ENCODE measurements around the gene SCN4A. TPM values are rescaled to one million over a fixed set of nuclear protein-coding genes. Genes with fewer than 3 reads are reported as not detected.

The SCN4A gene
- total RNA-seq, 1 experiment from 2014 or later, result 0.03 TPM

DNA sequence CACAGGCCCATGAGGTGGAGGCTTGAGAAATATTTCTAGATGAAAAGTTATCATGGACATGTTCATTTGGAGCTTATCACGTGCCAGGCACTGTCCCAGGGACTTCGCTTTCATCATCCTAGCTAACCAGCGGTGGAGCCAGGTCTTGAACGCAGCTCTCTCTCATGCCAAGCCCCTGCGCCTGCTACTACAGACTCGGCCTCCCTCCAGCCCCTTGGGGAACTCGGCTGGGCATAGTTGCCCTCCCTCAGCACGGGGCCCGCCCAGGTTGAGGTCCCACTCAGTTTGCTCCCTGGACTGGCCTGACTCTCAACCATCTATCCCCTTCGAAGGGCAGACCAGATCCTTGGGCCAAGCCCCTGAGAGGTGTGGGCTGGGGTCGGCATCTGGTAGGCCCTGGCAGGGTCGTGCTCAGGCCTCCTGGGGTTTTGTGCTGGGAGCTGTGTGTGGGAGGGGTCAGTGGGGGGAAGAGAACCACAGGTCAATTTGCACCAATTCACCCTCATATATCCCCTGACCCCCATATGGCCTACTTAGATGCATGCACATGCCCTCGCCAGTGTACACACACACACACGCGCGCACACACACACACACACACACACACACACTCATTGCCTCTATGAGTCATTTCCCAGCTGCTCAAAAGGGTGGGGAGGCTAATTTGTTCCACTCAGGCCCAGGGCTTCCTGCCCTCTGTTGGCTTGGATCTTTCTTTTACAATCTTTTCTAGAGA is 12.1 kb upstream of the SCN4A start:
- Histone ChIP-seq H3K27ac (ENCODE audit: low read length) (no peak overlapping the region), H3K27me3 (ENCODE audit: control insufficient read depth, insufficient read depth, low read length) (no peaks in the 10 kb centered on the region), H3K36me3 (ENCODE audit: control insufficient read depth, insufficient read depth, low read length) (no peaks in the 10 kb centered on the region), H3K9me3 (ENCODE audit: control insufficient read depth, insufficient read depth, low read depth, low read length) (no peaks in the 10 kb centered on the region), H3K4me3 (ENCODE audit: low read depth in 2 of 2, low read length in 2 of 2) (no peak overlapping the region), H3K4me1 (ENCODE audit: control insufficient read depth, insufficient read depth, low read length) (no peaks in the 10 kb centered on the region)
- intact Hi-C loops (cut with micrococcal nuclease; ENCODE audit: unreplicated experiment) (no loop called here), in situ Hi-C loops (cut with HindIII; ENCODE audit: low pct_unique_long_range_greater_than_20kb, low sequenced_read_pairs) (no loop called here)
- no TSS peak for BruUV-seq (replicated peaks)
- DNase-seq (ENCODE audit: low read depth, low spot score) (no peak), ATAC-seq (no peak)
- TF ChIP-seq POLR2AphosphoS5 (IDR thresholded peaks at IDR 0.05; ENCODE audit: low read depth, low read length) (no peak), TCF7L2 (IDR thresholded peaks at IDR 0.05; ENCODE audit: low read depth, low read length) (no peak), SIN3A (IDR thresholded peaks at IDR 0.05; ENCODE audit: borderline replicate concordance, insufficient read depth, low read depth, low read length) (no peak), REST (IDR thresholded peaks at IDR 0.05; ENCODE audit: insufficient read depth in 1 of 2, low read depth in 2 of 2, low read length in 1 of 2) (no peak)
- TF ChIP-seq, protein P1, sequence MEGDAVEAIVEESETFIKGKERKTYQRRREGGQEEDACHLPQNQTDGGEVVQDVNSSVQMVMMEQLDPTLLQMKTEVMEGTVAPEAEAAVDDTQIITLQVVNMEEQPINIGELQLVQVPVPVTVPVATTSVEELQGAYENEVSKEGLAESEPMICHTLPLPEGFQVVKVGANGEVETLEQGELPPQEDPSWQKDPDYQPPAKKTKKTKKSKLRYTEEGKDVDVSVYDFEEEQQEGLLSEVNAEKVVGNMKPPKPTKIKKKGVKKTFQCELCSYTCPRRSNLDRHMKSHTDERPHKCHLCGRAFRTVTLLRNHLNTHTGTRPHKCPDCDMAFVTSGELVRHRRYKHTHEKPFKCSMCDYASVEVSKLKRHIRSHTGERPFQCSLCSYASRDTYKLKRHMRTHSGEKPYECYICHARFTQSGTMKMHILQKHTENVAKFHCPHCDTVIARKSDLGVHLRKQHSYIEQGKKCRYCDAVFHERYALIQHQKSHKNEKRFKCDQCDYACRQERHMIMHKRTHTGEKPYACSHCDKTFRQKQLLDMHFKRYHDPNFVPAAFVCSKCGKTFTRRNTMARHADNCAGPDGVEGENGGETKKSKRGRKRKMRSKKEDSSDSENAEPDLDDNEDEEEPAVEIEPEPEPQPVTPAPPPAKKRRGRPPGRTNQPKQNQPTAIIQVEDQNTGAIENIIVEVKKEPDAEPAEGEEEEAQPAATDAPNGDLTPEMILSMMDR (IDR thresholded peaks at IDR 0.05), result no peak
- CTCF ChIA-PET, result interaction anchor here (0.6 kb wide), 1 partner anchor 121 kb away, joined by 6 read pairs; no protein-coding TSS in a partner anchor
- POLR2A ChIA-PET, result no interaction called here

GRCh38 chr17:63984236-63984635 is 11.5 kb upstream of the SCN4A start:
- ChIA-PET POLR2A (no interaction called here), CTCF (no interaction called here)
- H3K27ac ChIP-seq (ENCODE audit: low read length), result no peak overlapping the region
- TF ChIP-seq, protein P1 (IDR thresholded peaks at IDR 0.05), result no peak
- no peak for TF ChIP-seq SIN3A (IDR thresholded peaks at IDR 0.05; ENCODE audit: borderline replicate concordance, insufficient read depth, low read depth, low read length)
- TF ChIP-seq TCF7L2 (IDR thresholded peaks at IDR 0.05; ENCODE audit: low read depth, low read length), result no peak
- no peak for TF ChIP-seq REST (IDR thresholded peaks at IDR 0.05; ENCODE audit: insufficient read depth in 1 of 2, low read depth in 2 of 2, low read length in 1 of 2)
- TF ChIP-seq POLR2AphosphoS5 (IDR thresholded peaks at IDR 0.05; ENCODE audit: low read depth, low read length), result no peak
- intact Hi-C loops (cut with micrococcal nuclease; ENCODE audit: unreplicated experiment), result no loop called here
- DNase-seq (ENCODE audit: low read depth, low spot score), result no peak
- H3K9me3 ChIP-seq (ENCODE audit: control insufficient read depth, insufficient read depth, low read depth, low read length), result no peaks in the 10 kb centered on the region
- no TSS peak for BruUV-seq (replicated peaks)
- no peaks in the 10 kb centered on the region for H3K27me3 ChIP-seq (ENCODE audit: control insufficient read depth, insufficient read depth, low read length)
- in situ Hi-C loops (cut with HindIII; ENCODE audit: low pct_unique_long_range_greater_than_20kb, low sequenced_read_pairs), result no loop called here
- no peak for ATAC-seq
- H3K4me1 ChIP-seq (ENCODE audit: control insufficient read depth, insufficient read depth, low read length), result no peaks in the 10 kb centered on the region
- H3K36me3 ChIP-seq (ENCODE audit: control insufficient read depth, insufficient read depth, low read length), result no peaks in the 10 kb centered on the region
- no peak overlapping the region for H3K4me3 ChIP-seq (ENCODE audit: low read depth in 2 of 2, low read length in 2 of 2)
